Fibroblast of the aortic adventitia (primary cell): Measurements from ENCODE around the gene SLC22A16. TPM values are rescaled to one million over a fixed set of nuclear protein-coding genes. Genes with fewer than 3 reads are reported as not detected.
"Not testable (repeated sequence)": the region's sequence is repeated elsewhere in the genome, so short reads cannot be mapped to it uniquely, and the experiment has no call there.

Experiments used
- DNase-seq: peaks from one replicate; pipeline ENCODE4 v3.0.0-alpha.2; 2010; ENCODE audit warnings: low read depth
- H3K4me3 ChIP-seq: 2 replicates; pipeline ENCODE4 v1.5.1; 2011; ENCODE audit warnings: low read depth, mild to moderate bottlenecking, control low read depth, low read length, moderate library complexity
- CTCF ChIP-seq: IDR thresholded peaks from 2 replicates; pipeline ENCODE4 v1.5.1; 2011; ENCODE audit warnings: mild to moderate bottlenecking, low read length, control low read depth, inconsistent platforms; ENCODE audit not compliant: insufficient read depth
- total RNA-seq: library from RNA; depleted of rRNA; stranded (reverse); fragments of >200 nt; gene quantifications from 2 replicates; pipeline ENCODE4 v1.2.3, GENCODE V29; 2012; ENCODE audit warnings: low replicate concordance

Gene SLC22A16
- total RNA-seq, 1 donor = 0.09 TPM

DNA sequence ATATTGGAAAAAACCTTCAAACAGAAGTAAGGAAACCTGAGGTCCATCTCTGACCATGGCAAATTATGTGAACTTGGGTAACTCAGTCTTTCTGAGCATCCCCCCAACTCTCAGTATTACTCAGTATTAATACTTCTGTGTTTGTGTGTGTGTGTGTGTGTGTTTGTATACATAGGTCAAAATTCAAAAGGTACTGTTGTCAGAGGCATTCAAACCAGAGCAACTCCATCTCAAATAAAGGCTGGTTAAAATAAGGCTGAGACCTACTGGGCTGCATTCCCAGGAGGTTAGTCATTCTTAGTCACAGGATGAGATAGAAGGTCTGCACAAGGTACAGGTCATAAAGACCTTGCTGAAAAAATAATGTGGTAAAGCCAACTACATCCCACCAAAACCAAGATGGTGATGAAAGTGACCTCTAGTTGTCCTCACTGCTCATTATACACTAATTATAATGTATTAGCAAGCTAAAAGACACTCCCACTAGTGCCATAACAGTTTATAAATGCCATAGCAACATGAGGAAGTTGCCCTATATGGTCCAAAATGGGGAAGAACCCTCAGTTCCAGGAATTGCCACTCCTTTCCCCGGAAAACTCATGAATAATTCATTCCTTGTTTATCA lies 33.3 kb upstream of the SLC22A16 start:
- peak; percentile 78 for DNase-seq
- no peak for TF ChIP-seq CTCF
- no peak overlapping the region for H3K4me3 ChIP-seq

DNA sequence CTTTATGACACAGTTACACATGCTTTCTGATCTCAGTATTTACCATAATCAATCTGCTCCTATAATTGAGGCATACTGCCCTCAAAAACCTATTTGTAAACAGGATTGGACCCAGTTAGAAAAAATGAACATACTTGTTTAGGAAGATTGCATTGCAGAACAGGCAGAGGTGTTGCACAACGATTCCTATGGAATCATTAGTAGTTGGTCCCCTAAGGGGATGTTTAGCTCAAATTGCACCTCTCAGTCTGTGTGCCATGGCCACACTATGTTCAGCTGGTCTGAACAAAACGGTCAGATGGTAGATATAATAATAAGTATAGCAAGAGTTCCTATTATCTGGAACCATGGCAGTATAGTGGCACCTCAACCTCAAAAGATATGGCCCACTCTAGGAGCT lies 28.5 kb upstream of the SLC22A16 start:
- DNase-seq, H3K4me3 ChIP-seq: not testable (repeated sequence)

GRCh38 chr6:110495949-110496348 lies 19.5 kb upstream of the SLC22A16 start:
- DNase-seq = no peak
- no peak for TF ChIP-seq CTCF
- no peak overlapping the region for H3K4me3 ChIP-seq

GRCh38 chr6:110493253-110493800 lies 16.9 kb upstream of the SLC22A16 start:
- no peak for TF ChIP-seq CTCF
- DNase-seq = no peak
- H3K4me3 ChIP-seq = no peak overlapping the region

DNA sequence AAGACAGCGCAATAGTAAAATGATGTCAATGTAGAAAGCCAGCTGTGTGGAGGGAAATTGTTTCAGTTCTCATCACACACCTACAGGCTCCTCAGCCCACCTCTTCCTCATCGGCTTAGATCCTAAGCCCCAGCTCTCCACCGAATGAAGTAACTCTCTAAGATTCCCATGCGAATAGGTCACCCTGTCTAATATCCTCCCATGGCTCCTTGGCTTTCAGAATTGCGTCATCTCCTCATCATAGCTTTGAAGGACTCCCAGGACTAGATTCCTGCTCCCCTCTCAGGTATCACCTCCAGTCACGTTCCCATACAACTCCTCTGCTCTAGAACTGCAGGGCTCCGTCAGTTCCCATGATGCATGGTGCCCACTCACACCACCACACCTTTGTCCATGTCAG lies 16.2 kb upstream of the SLC22A16 start:
- no peak for DNase-seq
- H3K4me3 ChIP-seq = no peak overlapping the region
- TF ChIP-seq CTCF = no peak

DNA sequence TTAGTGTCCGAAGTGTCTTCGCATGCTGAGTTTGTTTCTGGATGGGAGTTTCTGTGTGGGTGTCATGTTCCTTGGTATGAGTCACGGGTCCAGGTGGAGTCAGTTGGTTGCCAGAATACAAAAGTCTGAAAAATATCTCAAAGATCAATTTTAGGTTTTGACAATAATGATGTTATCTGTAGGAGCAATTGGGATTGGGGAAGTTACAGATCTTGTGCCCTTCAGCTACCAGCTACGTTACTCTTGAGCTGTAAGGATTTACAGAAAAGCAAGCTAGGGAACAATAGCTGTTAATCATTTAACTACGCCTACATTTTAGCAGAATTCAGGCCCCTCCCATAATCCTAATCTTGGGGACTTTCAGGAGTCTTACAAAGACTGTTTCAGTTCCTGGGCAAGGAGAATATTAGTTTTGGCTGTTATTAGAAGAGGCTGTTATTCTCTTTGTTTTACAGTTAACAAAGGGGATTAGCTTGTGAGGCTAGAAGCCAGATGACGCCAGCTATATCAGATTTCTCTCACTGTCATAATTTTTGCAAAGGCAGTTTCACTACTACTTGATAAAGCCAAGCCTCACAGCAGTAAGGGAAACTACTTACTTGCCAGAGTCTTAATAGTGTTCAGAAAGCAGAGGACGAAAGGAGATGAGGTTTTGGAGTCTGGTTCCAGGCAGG lies 15.4 kb upstream of the SLC22A16 start:
- no peak for TF ChIP-seq CTCF
- H3K4me3 ChIP-seq = peak overlapping the region; percentile 15
- peak; percentile 92 for DNase-seq

DNA sequence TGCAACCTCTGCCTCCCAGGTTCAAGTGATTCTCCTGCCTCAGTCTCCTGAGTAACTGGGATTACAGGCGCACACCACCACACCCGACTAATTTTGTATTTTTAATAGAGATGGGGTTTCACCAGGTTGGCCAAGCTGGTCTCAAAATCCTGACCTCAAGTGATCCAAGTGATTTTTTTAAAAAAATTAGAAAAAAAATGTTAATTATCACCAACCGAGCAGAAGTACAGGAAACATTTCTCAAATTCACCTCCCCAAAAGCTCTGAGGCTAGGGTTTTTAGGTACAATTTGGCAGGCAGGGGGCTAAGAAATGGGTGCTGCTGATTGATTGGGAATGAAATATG lies 14.9 kb upstream of the SLC22A16 start:
- TF ChIP-seq CTCF = no peak
- H3K4me3 ChIP-seq = no peak overlapping the region
- no peak for DNase-seq
